ENCODE results near the gene NCF1. TPM values are rescaled to one million over a fixed set of nuclear protein-coding genes. Genes with fewer than 3 reads are reported as not detected.
"Not testable (repeated sequence)": the region's sequence is repeated elsewhere in the genome, so short reads cannot be mapped to it uniquely, and the experiment has no call there.

The NCF1 gene
- total RNA-seq, 1 donor from 2014 or later = 121 TPM

DNA sequence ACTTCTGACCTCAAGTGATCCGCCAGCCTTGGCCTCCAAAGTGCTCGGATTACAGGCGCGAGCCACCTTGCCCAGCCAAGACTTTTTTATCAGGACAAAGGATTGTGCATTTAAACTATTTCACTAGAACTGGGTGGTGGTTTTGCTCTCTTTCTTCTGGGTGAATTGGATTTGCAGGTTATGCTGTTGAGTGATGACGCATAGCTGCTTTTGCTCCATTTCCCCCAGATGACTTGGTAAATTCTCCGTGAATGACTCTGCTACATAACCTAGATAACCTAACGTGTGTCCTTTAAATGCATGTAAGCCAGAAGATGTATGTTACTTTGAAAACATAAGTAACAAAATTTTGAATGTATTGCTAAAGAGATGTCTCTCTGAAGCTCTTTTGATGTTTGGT lies 15.5 kb upstream of the NCF1 start:
- H3K27ac Mint-ChIP-seq; POLR2A ChIA-PET; intact Hi-C loops (cut with micrococcal nuclease); CTCF ChIA-PET; H3K9me3 Mint-ChIP-seq; H3K36me3 Mint-ChIP-seq (ENCODE audit: low read depth); ATAC-seq (ENCODE audit: low read depth); H3K4me1 Mint-ChIP-seq; DNase-seq; H3K4me3 Mint-ChIP-seq; H3K27me3 Mint-ChIP-seq: not testable (repeated sequence)

DNA sequence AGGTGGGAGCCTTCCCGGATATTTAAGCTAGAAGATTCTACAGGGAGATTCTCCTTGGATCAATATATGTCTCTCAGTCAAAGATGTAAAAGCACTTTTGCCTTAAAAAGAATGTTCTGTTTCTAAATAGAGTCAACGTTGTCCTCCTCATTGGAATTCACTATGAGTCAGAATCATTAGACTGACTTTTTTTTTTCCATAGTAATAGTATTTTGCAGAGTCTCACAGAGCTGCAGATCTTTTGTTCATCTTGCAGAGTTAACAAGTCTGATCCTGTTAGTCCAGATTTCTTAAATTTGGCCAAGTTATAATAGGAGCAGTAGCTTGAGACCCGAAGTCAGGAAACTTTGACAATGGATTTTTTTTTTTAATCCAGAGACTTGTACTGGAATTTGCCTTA lies 14.8 kb upstream of the NCF1 start:
- H3K4me3 Mint-ChIP-seq; H3K9me3 Mint-ChIP-seq; H3K36me3 Mint-ChIP-seq (ENCODE audit: low read depth); intact Hi-C loops (cut with micrococcal nuclease); POLR2A ChIA-PET; H3K4me1 Mint-ChIP-seq; H3K27me3 Mint-ChIP-seq; H3K27ac Mint-ChIP-seq; ATAC-seq (ENCODE audit: low read depth); DNase-seq; CTCF ChIA-PET: not testable (repeated sequence)

DNA sequence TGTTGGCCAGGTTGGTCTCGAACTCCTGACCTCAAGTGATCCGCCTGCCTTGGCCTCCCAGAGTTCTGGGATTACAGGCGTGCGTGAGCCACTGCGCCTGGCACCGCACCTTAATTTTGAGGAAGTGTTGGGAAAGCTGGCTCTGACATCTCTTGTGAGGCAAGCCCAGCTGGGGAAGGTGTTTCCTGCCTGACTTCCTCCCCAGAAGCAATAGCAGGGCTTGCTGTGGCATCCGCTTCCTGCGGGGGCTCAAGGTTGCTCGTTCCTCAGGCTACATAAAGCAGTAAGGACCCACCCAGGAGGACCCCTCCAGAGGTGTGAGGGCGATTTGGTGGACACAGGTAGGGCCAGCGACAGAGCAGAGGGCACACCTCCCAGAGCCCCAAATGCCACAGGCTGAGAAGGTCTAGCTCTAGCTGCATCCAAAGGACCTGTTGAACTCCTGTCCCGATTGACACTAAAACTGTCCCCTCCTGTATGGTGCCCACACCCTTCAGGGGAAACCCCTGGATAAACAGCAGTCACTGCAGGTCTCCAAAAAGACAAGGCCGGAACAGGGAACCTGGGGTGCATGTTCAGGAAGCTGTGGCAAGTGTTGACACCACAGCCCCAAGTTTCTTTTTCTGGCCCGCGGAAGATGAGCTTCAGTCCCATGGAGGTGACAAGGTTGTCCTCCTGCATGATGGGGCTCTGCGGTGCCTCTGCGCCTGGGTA lies 8.4 kb upstream of the NCF1 start:
- H3K27me3 Mint-ChIP-seq; H3K27ac Mint-ChIP-seq; DNase-seq; H3K4me3 Mint-ChIP-seq; POLR2A ChIA-PET; H3K36me3 Mint-ChIP-seq (ENCODE audit: low read depth); intact Hi-C loops (cut with micrococcal nuclease); H3K4me1 Mint-ChIP-seq; CTCF ChIA-PET; H3K9me3 Mint-ChIP-seq: not testable (repeated sequence)
- ATAC-seq (ENCODE audit: low read depth) = peak; percentile 38

DNA sequence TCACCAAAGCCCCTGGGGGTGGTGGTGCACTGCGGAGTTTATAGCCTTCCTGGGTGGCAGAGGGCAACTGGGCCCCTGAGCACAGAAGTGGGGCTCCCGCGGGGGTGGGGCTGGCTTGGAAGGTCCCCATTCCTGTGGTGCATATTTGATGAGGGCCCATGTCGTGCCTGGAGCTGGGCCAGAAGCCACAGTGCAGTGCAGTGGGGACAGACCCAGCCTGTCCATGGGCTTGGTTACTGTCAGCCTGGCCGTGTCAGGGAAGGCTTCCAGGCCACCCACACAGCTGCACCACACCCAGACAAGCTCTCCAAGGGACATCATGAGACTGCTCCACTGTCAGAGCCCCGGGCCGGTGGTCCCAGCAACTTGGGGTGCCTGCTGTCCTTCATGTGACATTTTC lies 7.3 kb upstream of the NCF1 start:
- H3K27me3 Mint-ChIP-seq; H3K4me3 Mint-ChIP-seq; H3K9me3 Mint-ChIP-seq; DNase-seq; intact Hi-C loops (cut with micrococcal nuclease); H3K36me3 Mint-ChIP-seq (ENCODE audit: low read depth); POLR2A ChIA-PET; CTCF ChIA-PET; H3K27ac Mint-ChIP-seq; H3K4me1 Mint-ChIP-seq: not testable (repeated sequence)
- ATAC-seq (ENCODE audit: low read depth) = peak; percentile 20

DNA sequence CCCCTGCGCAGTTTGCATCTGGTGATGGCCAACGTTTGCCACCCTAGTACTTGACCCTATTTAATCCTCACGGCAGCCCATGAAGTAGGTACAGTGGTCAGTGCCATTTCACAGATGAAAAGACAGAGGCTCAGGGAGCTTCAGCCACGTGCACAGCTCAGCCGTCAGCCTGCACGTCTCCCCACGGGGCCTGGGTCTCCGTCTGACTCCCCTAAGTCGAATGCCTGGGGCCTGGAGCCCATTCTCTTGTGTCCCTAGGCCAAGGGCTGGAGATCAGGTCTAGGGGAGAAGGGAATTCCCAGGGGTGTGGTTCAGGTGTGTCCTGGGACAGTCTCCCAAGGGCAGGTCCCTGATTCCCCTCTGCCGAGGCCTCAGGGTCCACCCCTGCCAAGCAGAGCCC lies 6.8 kb upstream of the NCF1 start:
- DNase-seq; H3K27me3 Mint-ChIP-seq; H3K4me1 Mint-ChIP-seq; CTCF ChIA-PET; POLR2A ChIA-PET; H3K9me3 Mint-ChIP-seq; H3K36me3 Mint-ChIP-seq (ENCODE audit: low read depth); ATAC-seq (ENCODE audit: low read depth); intact Hi-C loops (cut with micrococcal nuclease); H3K4me3 Mint-ChIP-seq: not testable (repeated sequence)
- peak overlapping the region; percentile 75 for H3K27ac Mint-ChIP-seq

DNA sequence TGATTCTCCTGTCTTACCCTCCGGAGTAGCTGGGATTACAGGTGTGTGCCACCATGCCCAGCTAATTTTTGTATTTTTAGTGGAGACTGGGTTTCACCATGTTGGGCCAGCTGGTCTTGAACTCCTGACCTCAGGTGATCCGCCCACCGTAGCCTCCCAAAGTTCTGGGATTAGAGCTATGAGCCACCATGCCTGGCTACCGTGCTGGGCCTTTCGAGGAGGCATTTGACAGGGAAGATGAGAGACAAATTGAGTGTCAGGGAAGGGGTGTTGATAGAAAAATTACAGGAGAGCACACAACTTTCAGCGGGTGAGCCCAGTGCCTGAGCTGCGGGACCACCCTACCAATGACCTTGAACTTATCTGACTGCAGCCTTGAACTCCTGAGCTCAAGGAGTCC lies 3.7 kb upstream of the NCF1 start:
- CTCF ChIA-PET; H3K4me1 Mint-ChIP-seq; H3K4me3 Mint-ChIP-seq; ATAC-seq (ENCODE audit: low read depth); H3K9me3 Mint-ChIP-seq; DNase-seq; H3K27me3 Mint-ChIP-seq; H3K36me3 Mint-ChIP-seq (ENCODE audit: low read depth); H3K27ac Mint-ChIP-seq; intact Hi-C loops (cut with micrococcal nuclease); POLR2A ChIA-PET: not testable (repeated sequence)

DNA sequence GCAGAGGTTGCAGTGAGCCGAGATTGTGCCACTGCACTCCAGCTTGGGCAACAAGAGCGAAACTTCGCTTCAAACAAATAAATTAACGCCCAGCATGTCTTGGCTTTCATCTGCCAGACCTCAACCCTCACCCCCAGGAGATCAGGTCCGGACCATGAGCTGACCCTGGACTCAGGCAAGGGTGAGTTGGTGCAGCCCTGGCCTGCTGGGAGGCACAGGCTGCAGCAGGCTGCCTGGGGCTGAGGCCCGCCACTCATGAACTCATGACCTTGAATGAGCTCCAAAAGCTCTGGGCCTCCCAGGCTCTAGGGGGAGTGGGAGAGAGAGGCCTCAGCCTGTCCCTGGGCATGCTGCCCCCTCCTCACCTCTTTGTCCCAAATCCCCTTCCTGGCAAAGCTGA lies 1.7 kb upstream of the NCF1 start:
- POLR2A ChIA-PET; intact Hi-C loops (cut with micrococcal nuclease); H3K27ac Mint-ChIP-seq; H3K36me3 Mint-ChIP-seq (ENCODE audit: low read depth); H3K4me1 Mint-ChIP-seq; H3K4me3 Mint-ChIP-seq; H3K9me3 Mint-ChIP-seq; CTCF ChIA-PET; H3K27me3 Mint-ChIP-seq; DNase-seq; ATAC-seq (ENCODE audit: low read depth): not testable (repeated sequence)

DNA sequence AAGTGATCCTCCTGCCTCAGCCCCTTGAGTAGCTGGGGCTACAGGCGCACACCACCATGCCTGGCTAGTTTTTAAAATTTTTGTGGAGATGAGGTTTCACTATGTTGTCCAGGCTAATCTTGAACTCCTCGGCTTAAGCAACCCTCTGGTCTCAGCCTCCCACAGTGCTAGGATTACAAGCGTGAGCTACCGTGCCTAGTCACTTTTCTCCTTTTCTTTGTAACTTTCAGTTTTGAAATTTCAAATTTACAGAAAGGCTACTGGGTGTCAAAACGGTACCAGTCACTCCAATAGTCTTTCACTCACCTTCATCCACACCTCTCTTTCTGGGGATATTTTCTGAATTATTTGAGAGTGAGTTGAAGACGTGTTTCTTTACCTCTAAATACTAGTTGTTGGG lies 1.3 kb downstream of the NCF1 start:
- H3K9me3 Mint-ChIP-seq; H3K27me3 Mint-ChIP-seq; H3K36me3 Mint-ChIP-seq (ENCODE audit: low read depth); H3K4me1 Mint-ChIP-seq; DNase-seq; intact Hi-C loops (cut with micrococcal nuclease); POLR2A ChIA-PET; H3K27ac Mint-ChIP-seq; CTCF ChIA-PET; H3K4me3 Mint-ChIP-seq: not testable (repeated sequence)
- peak; percentile 6 for ATAC-seq (ENCODE audit: low read depth)

DNA sequence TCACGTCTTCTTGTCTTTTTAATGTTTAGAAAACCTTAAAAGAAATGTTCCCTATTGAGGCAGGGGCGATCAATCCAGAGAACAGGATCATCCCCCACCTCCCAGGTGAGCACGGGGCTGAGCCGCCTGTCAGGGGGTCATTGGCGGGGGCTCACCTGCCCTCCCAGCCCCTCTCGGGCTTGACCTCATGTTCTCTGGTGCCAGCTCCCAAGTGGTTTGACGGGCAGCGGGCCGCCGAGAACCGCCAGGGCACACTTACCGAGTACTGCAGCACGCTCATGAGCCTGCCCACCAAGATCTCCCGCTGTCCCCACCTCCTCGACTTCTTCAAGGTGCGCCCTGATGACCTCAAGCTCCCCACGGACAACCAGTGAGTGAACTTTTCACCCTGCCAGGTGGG lies 5.2 kb downstream of the NCF1 start:
- intact Hi-C loops (cut with micrococcal nuclease); ATAC-seq (ENCODE audit: low read depth); DNase-seq; H3K4me3 Mint-ChIP-seq; POLR2A ChIA-PET; H3K27ac Mint-ChIP-seq; H3K9me3 Mint-ChIP-seq; CTCF ChIA-PET; H3K36me3 Mint-ChIP-seq (ENCODE audit: low read depth); H3K4me1 Mint-ChIP-seq; H3K27me3 Mint-ChIP-seq: not testable (repeated sequence)

DNA sequence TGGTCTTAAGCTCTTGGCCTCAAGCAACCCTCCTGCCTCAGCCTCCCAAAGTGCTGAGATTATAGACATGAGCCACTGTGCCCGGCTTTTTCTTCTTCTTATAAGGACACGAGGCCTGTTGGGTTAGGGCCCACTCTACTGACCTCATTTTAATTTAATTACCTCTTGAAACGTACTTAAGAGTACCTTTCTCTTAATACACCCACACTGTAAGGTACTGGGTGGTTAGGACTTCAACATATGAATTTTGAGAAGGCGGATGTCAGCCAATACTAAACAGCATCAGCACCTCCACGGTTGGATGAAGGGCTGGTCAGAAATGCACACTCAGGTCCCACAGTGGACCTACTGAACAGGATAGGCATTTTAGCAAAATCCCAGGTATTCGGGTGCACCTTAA lies 7.9 kb downstream of the NCF1 start:
- POLR2A ChIA-PET; H3K4me1 Mint-ChIP-seq; H3K27me3 Mint-ChIP-seq; intact Hi-C loops (cut with micrococcal nuclease); DNase-seq; H3K9me3 Mint-ChIP-seq; CTCF ChIA-PET; H3K36me3 Mint-ChIP-seq (ENCODE audit: low read depth); H3K4me3 Mint-ChIP-seq; H3K27ac Mint-ChIP-seq; ATAC-seq (ENCODE audit: low read depth): not testable (repeated sequence)

DNA sequence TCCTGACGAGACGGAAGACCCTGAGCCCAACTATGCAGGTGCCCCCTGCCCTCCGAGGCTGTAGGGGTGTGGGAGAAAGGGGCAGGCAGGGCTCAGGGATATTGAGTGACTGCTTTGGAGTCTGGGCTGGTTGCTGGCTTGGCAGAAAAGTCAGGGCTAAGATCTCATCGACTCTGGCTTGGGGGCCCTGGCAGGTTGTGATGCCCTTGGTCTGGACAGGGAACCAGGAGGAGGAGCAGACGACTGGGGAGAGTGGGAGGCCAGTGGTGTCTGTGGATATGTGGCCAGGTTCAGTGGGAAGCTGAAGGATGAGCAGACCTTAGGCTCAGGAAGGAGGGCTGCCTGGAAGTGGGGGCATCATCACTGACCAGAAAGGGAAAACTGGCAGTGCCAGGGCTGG lies 9.8 kb downstream of the NCF1 start:
- H3K4me3 Mint-ChIP-seq; ATAC-seq (ENCODE audit: low read depth); H3K27me3 Mint-ChIP-seq; DNase-seq; H3K9me3 Mint-ChIP-seq; H3K27ac Mint-ChIP-seq; H3K4me1 Mint-ChIP-seq; CTCF ChIA-PET; H3K36me3 Mint-ChIP-seq (ENCODE audit: low read depth); POLR2A ChIA-PET; intact Hi-C loops (cut with micrococcal nuclease): not testable (repeated sequence)

DNA sequence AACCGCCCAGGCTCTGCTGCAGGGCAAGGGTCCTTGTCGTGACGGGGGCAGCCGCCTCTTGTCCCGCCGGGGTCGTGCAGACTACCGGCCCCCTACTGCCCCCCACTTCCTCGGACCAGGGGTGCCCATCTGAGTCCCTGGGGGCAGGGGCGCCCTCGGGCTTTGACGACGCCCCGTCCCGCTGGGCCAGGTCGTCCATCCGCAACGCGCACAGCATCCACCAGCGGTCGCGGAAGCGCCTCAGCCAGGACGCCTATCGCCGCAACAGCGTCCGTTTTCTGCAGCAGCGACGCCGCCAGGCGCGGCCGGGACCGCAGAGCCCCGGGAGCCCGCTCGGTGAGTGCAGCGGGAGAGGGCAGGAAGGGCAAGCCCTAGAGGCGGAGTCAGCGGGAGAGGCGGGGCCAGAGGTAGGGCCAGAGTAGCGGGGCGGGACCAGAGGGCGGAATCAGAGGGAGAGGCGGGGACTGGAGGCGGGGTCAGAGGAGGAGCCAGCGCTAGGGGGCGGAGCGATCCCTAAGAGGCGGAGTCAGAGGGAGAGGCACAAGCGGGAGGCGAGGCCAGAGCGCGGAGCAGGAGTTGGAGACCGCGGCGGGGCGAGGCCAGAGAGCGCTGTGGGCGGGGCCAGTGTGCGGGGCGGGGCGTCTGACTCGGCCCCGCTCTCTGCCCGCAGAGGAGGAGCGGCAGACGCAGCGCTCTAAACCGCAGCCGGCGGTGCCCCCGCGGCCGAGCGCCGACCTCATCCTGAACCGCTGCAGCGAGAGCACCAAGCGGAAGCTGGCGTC lies 14.7 kb downstream of the NCF1 start:
- ATAC-seq (ENCODE audit: low read depth) = peak; percentile 93
- H3K4me1 Mint-ChIP-seq; POLR2A ChIA-PET; H3K9me3 Mint-ChIP-seq; H3K27ac Mint-ChIP-seq; intact Hi-C loops (cut with micrococcal nuclease); H3K27me3 Mint-ChIP-seq; H3K36me3 Mint-ChIP-seq (ENCODE audit: low read depth); CTCF ChIA-PET: not testable (repeated sequence)
- H3K4me3 Mint-ChIP-seq = peak overlapping the region; percentile 52
- DNase-seq = peak; percentile 99
